Vagina (tissue), 2 donors: ENCODE results near the gene RANGAP1. TPM values are rescaled to one million over a fixed set of nuclear protein-coding genes. Genes with fewer than 3 reads are reported as not detected.

Experiments
- DNase-seq, 2 donors: peaks; one replicate each; pipeline ENCODE4 v3.0.0-alpha.2; 2017; ENCODE audit errors: extremely low spot score in 2 of 2
- H3K27ac ChIP-seq: fragments of 200-600 bp; sonication (generic); one replicate; pipeline ENCODE4 v1.5.1; 2019
- H3K27me3 ChIP-seq: fragments of 200-600 bp; sonication (generic); one replicate; pipeline ENCODE4 v1.5.1; 2019
- H3K36me3 ChIP-seq, 2 donors: fragments of 200-600 bp; sonication (generic); one replicate each; pipeline ENCODE4 v1.5.1; 2017 to 2019
- H3K4me1 ChIP-seq: fragments of 200-600 bp; sonication (generic); one replicate; pipeline ENCODE4 v1.5.1; 2019
- H3K4me3 ChIP-seq, 2 donors: fragments of 200-600 bp; sonication (generic); 1 replicate in 1 of 2; 2 replicates in 1 of 2; pipeline ENCODE4 v1.5.1; 2016 to 2019
- H3K9me3 ChIP-seq: fragments of 200-600 bp; sonication (generic); one replicate; pipeline ENCODE4 v1.5.1; 2019
- POLR2A ChIP-seq, 2 donors: fragments of 450-650 bp; IDR thresholded peaks; one replicate each; pipeline ENCODE4 v1.6.1; 2017; ENCODE audit warnings: antibody characterized with exemption in 2 of 2, mild to moderate bottlenecking in 2 of 2, moderate library complexity in 2 of 2
- POLR2AphosphoS5 ChIP-seq, 2 donors: sonication (generic); formaldehyde crosslinking; IDR thresholded peaks; one replicate each; pipeline ENCODE4 v1.9.0; 2017; ENCODE audit warnings: antibody characterized with exemption in 2 of 2, mild to moderate bottlenecking in 2 of 2, low read depth in 1 of 2; ENCODE audit not compliant: insufficient read depth in 1 of 2
- intact Hi-C: fragments of 100-400 bp; cut with DNase I; formaldehyde crosslinking; loops from one replicate; pipeline ENCODE4 v1.15.1; 2023
- total RNA-seq: library from RNA; depleted of rRNA; stranded (reverse); fragments of >200 nt; gene quantifications from one replicate; pipeline ENCODE4 v1.2.3, GENCODE V29; 2016
- TF ChIP-seq, protein P1 (sequence below), 3 experiments: fragments of 450-650 bp in 2 of 3; fragments of 200-600 bp in 1 of 3; sonication (generic) in 1 of 3; IDR thresholded peaks; one replicate each; pipeline ENCODE4 v1.5.1; 2017 to 2019; ENCODE audit warnings: antibody characterized with exemption in 3 of 3, mild to moderate bottlenecking in 2 of 3, moderate library complexity in 2 of 3

Gene RANGAP1
- total RNA-seq, 1 donor from 2014 or later = 45.7 TPM

GRCh38 chr22:41254230-41254629 is 31.8 kb downstream of the RANGAP1 start:
- no peak for DNase-seq
- no peak overlapping the region for H3K4me3 ChIP-seq
- H3K9me3 ChIP-seq = no peaks in the 10 kb centered on the region
- peaks cover 12% of the 10 kb centered on the region for H3K4me1 ChIP-seq
- intact Hi-C loops = no loop called here
- peaks cover 0 to 77% of the 10 kb centered on the region in 2 donors for H3K36me3 ChIP-seq
- TF ChIP-seq POLR2A (IDR thresholded peaks at IDR 0.05) = no peak
- TF ChIP-seq, protein P1, sequence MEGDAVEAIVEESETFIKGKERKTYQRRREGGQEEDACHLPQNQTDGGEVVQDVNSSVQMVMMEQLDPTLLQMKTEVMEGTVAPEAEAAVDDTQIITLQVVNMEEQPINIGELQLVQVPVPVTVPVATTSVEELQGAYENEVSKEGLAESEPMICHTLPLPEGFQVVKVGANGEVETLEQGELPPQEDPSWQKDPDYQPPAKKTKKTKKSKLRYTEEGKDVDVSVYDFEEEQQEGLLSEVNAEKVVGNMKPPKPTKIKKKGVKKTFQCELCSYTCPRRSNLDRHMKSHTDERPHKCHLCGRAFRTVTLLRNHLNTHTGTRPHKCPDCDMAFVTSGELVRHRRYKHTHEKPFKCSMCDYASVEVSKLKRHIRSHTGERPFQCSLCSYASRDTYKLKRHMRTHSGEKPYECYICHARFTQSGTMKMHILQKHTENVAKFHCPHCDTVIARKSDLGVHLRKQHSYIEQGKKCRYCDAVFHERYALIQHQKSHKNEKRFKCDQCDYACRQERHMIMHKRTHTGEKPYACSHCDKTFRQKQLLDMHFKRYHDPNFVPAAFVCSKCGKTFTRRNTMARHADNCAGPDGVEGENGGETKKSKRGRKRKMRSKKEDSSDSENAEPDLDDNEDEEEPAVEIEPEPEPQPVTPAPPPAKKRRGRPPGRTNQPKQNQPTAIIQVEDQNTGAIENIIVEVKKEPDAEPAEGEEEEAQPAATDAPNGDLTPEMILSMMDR (IDR thresholded peaks at IDR 0.05) = no peak
- no peaks in the 10 kb centered on the region for H3K27me3 ChIP-seq
- H3K27ac ChIP-seq = no peak overlapping the region

- H3K27me3 ChIP-seq = no peaks in the 10 kb centered on the region
- H3K27ac ChIP-seq = no peak overlapping the region
- H3K9me3 ChIP-seq = no peaks in the 10 kb centered on the region
- H3K4me3 ChIP-seq = no peak overlapping the region
- no peak for TF ChIP-seq POLR2A (IDR thresholded peaks at IDR 0.05)
- no peak for TF ChIP-seq POLR2AphosphoS5 (IDR thresholded peaks at IDR 0.05; ENCODE audit: insufficient read depth in 1 of 2, low read depth in 1 of 2)
- TF ChIP-seq, protein P1 (IDR thresholded peaks at IDR 0.05) = no peak
- DNase-seq = no peak
- intact Hi-C loops = no loop called here
- peaks cover 12% of the 10 kb centered on the region for H3K4me1 ChIP-seq
- peaks cover 0 to 81% of the 10 kb centered on the region in 2 donors for H3K36me3 ChIP-seq
Measured at GRCh38 chr22:41252365-41252764, 33.6 kb downstream of the RANGAP1 start.

- Histone ChIP-seq H3K36me3 (peaks cover 0 to 73% of the 10 kb centered on the region in 2 donors), H3K4me3 (no peak overlapping the region), H3K27me3 (no peaks in the 10 kb centered on the region), H3K4me1 (no peaks in the 10 kb centered on the region), H3K27ac (no peak overlapping the region), H3K9me3 (no peaks in the 10 kb centered on the region)
- no peak for DNase-seq
- TF ChIP-seq POLR2AphosphoS5 (IDR thresholded peaks at IDR 0.05; ENCODE audit: insufficient read depth in 1 of 2, low read depth in 1 of 2) (no peak), POLR2A (IDR thresholded peaks at IDR 0.05) (no peak)
- TF ChIP-seq, protein P1 (IDR thresholded peaks at IDR 0.05) = no peak
- intact Hi-C loops = no loop called here
Measured at GRCh38 chr22:41250127-41250526, 35.9 kb downstream of the RANGAP1 start.

DNA sequence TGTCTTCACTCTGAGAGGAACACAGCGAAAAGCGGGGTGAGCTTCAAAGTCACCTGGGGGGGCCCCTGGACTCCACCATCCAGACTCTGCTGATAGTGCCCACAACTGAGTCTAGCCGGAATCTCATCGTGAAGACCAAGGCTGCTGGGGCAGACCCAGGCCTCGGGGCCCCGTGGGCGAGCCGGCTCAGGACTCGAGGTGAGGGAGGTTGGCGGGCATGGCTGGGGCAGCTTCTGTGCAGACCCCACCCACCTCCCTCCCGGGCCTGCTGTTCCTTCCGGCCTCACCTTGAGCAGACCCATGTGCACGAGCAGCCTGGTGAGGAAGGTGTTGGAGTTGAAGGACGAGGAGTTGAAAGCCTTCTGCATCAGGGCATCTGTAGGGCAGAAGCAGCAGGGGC is 36.5 kb downstream of the RANGAP1 start:
- Histone ChIP-seq H3K27me3 (no peaks in the 10 kb centered on the region), H3K27ac (no peak overlapping the region), H3K36me3 (peaks cover 0 to 73% of the 10 kb centered on the region in 2 donors), H3K4me1 (no peaks in the 10 kb centered on the region), H3K4me3 (no peak overlapping the region), H3K9me3 (no peaks in the 10 kb centered on the region)
- no peak for TF ChIP-seq POLR2A (IDR thresholded peaks at IDR 0.05)
- TF ChIP-seq, protein P1 (IDR thresholded peaks at IDR 0.05) = no peak
- no peak for TF ChIP-seq POLR2AphosphoS5 (IDR thresholded peaks at IDR 0.05; ENCODE audit: insufficient read depth in 1 of 2, low read depth in 1 of 2)
- intact Hi-C loops = no loop called here
- DNase-seq = no peak

- H3K4me1 ChIP-seq = no peaks in the 10 kb centered on the region
- H3K4me3 ChIP-seq = no peak overlapping the region
- H3K27ac ChIP-seq = no peak overlapping the region
- H3K27me3 ChIP-seq = no peaks in the 10 kb centered on the region
- H3K36me3 ChIP-seq = peaks cover 0 to 68% of the 10 kb centered on the region in 2 donors
- intact Hi-C loops = no loop called here
- no peak for DNase-seq
- TF ChIP-seq POLR2AphosphoS5 (IDR thresholded peaks at IDR 0.05; ENCODE audit: insufficient read depth in 1 of 2, low read depth in 1 of 2) (no peak), POLR2A (IDR thresholded peaks at IDR 0.05) (no peak)
- TF ChIP-seq, protein P1 (IDR thresholded peaks at IDR 0.05) = no peak
- no peaks in the 10 kb centered on the region for H3K9me3 ChIP-seq
Measured at GRCh38 chr22:41248758-41249157, 37.2 kb downstream of the RANGAP1 start.
